GM19238 (cell line): ENCODE data around the gene SERGEF.
"Not testable (repeated sequence)": the region's sequence is repeated elsewhere in the genome, so short reads cannot be mapped to it uniquely, and the experiment has no call there.

ENCODE experiments used
- DNase-seq: peaks from one replicate; pipeline ENCODE4 v3.0.0; 2011; ENCODE audit warnings: low spot score; ENCODE audit not compliant: insufficient read length

SERGEF gene

DNA sequence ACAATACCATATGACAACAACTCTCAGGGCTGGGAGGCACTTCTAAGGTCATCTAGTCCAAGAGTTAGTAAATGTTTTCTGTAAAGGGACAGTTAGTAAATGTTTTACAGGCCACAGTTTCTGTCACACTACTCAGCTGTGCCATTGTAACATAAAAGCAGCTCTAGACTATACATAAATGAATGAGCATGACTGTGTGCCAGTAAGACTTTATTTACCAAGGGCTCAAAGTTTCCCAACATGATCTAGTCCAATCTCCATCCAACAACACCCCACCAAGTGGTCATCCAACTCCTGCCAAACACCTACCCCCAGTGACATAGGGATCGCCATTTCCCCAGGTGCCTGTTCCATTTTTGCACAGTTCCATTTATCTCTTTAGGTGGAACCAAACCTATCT is 12.1 kb downstream of the SERGEF start:
- DNase-seq = no peak

GRCh38 chr11:18000128-18000527 is 12.7 kb downstream of the SERGEF start:
- not testable (repeated sequence) for DNase-seq

DNA sequence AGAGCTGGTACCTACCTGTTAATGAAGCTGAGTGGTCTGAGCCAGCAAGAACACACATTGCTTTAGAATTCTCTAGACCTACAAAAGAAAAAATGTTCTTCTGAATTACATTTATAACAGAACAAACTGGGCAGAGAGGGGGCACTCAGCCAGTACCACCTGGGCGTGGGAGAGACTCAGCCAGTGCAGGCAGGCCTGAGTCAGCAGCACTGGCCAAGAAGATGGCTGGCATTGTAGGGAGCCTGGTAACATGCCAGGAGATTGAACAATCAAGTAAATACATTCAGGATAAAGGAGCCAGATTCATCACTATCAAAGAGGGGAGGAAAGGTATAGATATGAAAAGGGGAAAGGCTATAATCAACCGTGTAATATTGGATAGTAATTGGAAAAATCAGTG is 19.9 kb downstream of the SERGEF start:
- no peak for DNase-seq

DNA sequence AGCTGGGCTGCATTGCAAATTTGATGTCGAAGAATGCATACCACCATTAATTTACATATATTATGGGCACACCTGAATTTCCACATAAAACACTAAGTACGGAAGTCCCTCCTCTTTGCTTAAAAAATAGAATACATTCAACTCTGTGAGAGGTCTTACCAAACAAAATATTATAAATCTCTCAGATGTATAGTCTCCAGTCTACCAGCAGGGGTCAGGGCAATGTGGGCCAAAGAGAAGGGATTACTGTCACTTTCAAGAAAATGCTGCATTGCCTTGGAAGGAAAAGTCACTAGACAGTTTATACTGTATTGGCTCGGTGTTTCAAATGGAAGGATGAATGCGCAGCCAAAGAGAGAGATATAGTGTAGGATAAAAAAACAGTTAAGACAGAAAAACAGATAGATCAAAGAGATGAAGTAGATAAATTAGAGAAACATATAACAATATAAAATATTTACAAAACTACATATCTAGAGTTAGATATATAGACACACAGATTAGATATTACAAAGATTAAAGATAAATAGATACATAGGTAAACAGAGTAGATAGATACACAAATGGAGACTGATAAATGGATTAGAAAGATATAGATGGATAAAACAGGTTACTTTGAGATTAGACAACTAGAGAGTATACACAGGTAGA is 20.9 kb downstream of the SERGEF start:
- DNase-seq = peak; percentile 41

- DNase-seq = no peak
These were observed 23.5 kb downstream of the SERGEF start for GRCh38 chr11:17989306-17989705.

DNA sequence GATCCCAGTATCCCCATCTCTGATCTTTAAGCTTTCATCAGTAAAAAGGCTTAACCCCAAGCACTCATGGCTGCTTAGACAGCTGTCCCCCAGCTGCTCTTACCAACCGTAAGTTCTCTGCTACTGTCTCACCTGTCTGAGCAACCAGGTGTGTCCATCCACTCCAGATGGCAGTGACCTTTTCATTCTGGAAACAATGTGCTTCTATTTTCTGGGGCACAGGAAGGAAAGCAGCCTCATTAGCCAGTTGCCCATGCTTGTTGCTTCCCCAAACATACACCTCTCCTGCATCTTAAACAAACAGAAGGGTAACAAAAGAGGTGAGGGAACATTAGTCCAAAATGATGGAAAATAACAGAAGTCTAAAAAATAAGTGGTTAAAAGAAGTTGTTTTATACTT is 24.4 kb downstream of the SERGEF start:
- no peak for DNase-seq

- DNase-seq = no peak
These were observed 25.0 kb downstream of the SERGEF start for GRCh38 chr11:17987826-17988225.

DNA sequence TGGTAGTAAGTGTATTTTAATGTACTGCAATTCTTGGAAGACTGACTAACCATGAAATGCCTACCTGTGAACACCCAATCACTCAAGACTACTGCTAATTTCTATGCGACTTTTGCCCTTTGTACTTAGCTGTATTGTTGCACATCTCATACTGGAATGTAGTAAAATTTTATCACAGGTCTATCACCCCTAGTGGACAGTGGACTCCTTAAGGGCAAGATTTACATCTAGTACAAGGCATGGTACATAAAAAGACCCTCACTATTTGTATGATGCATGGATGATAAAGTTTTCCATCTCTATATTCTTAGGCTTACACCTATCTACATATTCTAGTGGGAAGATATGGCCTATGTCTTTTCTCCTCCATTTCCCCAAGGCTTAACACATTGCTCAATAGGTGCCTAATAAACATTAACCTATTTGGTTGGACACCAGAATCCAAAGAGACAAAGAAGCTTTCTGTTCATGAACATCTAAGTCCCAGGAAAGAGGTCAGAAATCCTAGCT is 26.1 kb downstream of the SERGEF start:
- DNase-seq = no peak

- no peak for DNase-seq
These were observed 26.7 kb downstream of the SERGEF start for GRCh38 chr11:17986007-17986710.

DNA sequence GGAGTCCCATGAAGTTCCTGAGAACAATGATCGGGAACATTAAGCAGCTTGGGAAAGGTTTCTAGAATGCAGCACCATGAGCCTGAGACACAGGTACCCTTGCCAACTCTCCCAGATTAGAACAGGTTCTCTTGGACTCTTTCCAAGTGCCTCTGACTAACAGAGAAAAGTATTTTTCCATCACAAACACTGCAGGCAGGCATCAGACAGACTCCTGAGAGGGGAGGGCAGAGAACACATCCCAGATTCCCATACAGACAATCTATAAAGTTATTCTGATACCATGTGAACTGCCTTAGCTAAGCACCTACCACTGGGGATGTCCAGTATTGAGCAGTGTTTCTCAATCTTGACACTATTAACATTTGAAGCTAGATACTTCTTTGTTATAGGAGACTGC is 27.3 kb downstream of the SERGEF start:
- DNase-seq = no peak

DNA sequence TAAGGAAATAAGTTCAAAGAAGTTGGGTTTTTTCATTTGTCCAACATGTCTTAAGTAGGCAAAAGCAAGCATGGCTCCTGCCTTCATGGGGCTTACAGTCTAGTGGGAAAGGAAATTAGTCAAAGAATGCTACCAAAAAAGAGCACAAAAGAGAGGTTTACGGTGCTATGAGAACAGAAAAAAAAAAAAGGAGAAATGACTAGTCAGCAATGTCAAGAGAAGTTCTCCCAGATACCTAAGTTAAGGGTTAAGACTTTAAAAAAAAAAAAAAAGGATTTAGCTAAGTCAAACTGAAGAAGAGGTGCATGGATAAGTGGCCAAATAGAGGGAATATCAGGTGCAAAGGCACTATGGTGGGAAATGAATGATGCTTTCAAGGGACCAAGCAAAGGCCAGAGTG is 29.3 kb downstream of the SERGEF start:
- DNase-seq = no peak

GRCh38 chr11:17979770-17980371 is 33.0 kb downstream of the SERGEF start:
- DNase-seq = peak; percentile 47

- no peak for DNase-seq
These were observed 34.1 kb downstream of the SERGEF start for GRCh38 chr11:17978553-17979287.

GRCh38 chr11:17976651-17977050 is 36.2 kb downstream of the SERGEF start:
- no peak for DNase-seq

- no peak for DNase-seq
These were observed 38.6 kb downstream of the SERGEF start for GRCh38 chr11:17974246-17974645.

- DNase-seq = no peak
These were observed 39.9 kb downstream of the SERGEF start for GRCh38 chr11:17972987-17973386.

DNA sequence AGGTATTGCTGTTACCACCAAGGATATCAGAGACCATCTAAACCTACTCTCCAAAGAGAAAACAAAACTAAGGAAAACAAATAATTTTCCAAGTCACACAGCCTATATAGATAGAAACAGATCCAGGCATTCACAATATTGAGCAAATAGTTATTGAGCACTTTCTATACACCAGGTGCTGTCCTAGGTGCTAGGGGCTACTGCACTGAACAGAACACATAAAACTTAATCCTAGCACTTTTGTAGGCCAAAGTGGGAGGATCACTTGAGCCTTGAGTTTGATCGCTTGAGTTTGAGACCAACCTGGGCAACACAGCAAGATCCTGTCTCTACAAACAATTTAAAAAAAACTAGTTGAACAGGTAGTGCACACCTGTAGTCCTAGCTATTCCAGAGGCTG is 44.6 kb downstream of the SERGEF start:
- no peak for DNase-seq

- DNase-seq = no peak
These were observed 45.2 kb downstream of the SERGEF start for GRCh38 chr11:17967661-17968060.

DNA sequence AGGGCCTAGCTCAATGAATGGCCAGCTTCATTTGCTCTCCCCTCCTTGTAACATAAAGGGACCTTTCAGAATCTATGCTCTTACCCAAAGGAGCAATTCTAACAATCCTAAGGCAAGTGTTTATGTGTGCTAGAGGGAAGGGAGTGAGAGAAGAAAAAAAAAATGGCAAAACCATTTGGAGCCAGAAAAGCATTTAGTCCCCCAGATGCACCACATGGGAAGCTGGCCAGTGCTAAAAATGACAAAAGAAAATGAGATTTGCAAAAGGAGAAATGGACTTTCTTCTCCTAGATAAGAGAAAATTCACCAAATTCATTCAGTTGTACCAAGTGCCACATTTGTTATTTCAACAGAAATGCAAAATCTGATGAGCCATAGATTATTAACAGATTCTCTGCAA is 52.8 kb downstream of the SERGEF start:
- DNase-seq = no peak

GRCh38 chr11:17958446-17958845 is 54.4 kb downstream of the SERGEF start:
- no peak for DNase-seq

DNA sequence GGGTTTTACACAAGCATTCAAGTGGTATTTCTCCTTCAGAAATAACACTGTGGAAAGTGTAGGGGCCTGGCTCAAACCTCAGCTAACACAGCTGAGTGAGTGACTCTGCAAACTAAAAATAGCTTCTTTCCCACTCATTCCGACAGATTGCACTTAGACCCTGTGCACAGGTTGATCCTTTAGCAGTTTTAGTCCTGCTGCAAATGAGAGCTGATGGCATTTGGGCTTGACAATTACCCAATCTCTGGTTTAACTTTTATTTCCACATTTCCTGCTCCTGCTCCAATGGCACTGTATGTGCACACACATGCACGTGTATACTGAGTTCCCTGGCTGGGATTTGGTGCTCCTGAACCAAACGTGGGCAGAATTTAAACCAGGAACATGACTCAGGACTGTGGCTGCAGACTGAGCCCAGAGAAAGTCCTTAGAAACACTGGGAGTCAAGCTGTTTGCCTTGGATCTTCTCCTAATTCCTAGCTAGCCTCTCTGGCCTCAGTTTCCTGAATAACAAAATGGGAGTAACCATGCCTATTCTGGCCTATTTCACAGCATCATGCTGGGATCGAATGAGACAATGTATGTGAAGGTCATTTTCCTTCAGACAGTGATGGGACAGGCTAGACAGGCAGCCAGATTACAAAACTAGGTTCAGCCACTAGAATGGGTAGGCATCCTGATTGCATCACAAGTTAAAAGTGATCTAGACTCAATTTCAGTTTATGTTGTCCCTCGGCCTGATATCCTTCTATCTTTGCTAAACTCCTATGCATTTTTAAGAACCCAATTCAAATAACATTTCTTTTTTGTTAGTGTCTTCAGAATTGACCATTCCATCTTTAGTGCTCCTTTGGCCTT is 58.2 kb downstream of the SERGEF start:
- DNase-seq = no peak
